ENCODE results near the gene CNTF.

- no peak for TF ChIP-seq CTCF (IDR thresholded peaks at IDR 0.05; ENCODE audit: poor library complexity)
- no peak for TF ChIP-seq EZH2phosphoT487 (IDR thresholded peaks at IDR 0.05; ENCODE audit: low read depth, severe bottlenecking, unreplicated experiment)
These were observed 23.4 kb downstream of the CNTF start for GRCh38 chr11:58645854-58646253.
